PFSK-1 (cell line): ENCODE measurements around the gene RAMP2.

Experiments
- FOXP2 ChIP-seq: optimal IDR thresholded peaks from 2 replicates; pipeline ENCODE3; 2011; ENCODE audit warnings: borderline replicate concordance, control low read depth, inconsistent platforms; ENCODE audit not compliant: insufficient read depth; ENCODE audit errors: extremely low read length, extremely low read depth
- POLR2AphosphoS5 ChIP-seq: IDR thresholded peaks from 2 replicates; pipeline ENCODE4 v1.6.1; 2012; ENCODE audit warnings: low read depth, mild to moderate bottlenecking, control low read depth, low read length, moderate library complexity
- SIN3A ChIP-seq: IDR thresholded peaks from 2 replicates; pipeline ENCODE4 v1.6.1; 2012; ENCODE audit warnings: mild to moderate bottlenecking, low read length, moderate library complexity, borderline replicate concordance; ENCODE audit not compliant: insufficient read depth
- TAF1 ChIP-seq: IDR thresholded peaks from 2 replicates; pipeline ENCODE4 v1.6.1; 2012; ENCODE audit warnings: low read length, control low read depth, borderline replicate concordance; ENCODE audit not compliant: insufficient read depth
- TF ChIP-seq, protein P1 (sequence below), 2 experiments: IDR thresholded peaks; 2 replicates each; pipeline versions ENCODE4 v1.6.1 to v1.8.0; 2011 to 2012; ENCODE audit warnings: low read depth in 2 of 2, low read length in 2 of 2, control low read depth in 1 of 2, inconsistent platforms in 1 of 2, mild to moderate bottlenecking in 1 of 2, moderate library complexity in 1 of 2; ENCODE audit not compliant: insufficient read depth in 1 of 2

DNA sequence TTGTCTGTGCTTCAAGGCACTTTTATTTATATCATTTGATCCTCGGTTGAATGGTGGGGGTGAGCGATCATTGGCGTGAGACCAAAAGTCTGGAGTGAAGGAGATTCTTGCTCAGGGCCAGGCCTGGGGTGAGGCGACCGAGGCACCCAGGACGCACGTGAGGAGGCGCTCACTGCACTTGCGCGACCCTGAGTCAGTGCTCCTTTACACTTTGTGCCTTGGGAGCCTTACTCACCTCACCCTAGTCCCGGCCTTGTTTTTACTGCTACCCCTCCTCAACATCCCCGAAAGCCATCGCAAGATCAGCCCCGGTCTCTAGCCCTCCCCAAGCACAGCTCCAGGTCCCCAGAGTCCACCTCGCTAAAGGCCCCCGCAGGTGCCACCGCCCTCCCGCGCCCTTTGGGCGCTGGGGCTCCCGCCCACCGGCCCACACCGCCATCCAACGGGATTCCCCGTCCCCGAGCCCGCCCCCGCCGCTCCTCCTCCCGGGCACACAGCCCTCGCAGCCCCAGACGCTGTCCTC, 16.7 kb upstream of the RAMP2 start:
- TF ChIP-seq POLR2AphosphoS5 (no peak), TAF1 (no peak), SIN3A (0 out of 2 replicates have a peak, but pooled peaks have one; percentile 35), FOXP2 (no peak)
- TF ChIP-seq, protein P1, sequence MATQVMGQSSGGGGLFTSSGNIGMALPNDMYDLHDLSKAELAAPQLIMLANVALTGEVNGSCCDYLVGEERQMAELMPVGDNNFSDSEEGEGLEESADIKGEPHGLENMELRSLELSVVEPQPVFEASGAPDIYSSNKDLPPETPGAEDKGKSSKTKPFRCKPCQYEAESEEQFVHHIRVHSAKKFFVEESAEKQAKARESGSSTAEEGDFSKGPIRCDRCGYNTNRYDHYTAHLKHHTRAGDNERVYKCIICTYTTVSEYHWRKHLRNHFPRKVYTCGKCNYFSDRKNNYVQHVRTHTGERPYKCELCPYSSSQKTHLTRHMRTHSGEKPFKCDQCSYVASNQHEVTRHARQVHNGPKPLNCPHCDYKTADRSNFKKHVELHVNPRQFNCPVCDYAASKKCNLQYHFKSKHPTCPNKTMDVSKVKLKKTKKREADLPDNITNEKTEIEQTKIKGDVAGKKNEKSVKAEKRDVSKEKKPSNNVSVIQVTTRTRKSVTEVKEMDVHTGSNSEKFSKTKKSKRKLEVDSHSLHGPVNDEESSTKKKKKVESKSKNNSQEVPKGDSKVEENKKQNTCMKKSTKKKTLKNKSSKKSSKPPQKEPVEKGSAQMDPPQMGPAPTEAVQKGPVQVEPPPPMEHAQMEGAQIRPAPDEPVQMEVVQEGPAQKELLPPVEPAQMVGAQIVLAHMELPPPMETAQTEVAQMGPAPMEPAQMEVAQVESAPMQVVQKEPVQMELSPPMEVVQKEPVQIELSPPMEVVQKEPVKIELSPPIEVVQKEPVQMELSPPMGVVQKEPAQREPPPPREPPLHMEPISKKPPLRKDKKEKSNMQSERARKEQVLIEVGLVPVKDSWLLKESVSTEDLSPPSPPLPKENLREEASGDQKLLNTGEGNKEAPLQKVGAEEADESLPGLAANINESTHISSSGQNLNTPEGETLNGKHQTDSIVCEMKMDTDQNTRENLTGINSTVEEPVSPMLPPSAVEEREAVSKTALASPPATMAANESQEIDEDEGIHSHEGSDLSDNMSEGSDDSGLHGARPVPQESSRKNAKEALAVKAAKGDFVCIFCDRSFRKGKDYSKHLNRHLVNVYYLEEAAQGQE (IDR thresholded peaks at IDR 0.05; ENCODE audit: insufficient read depth in 1 of 2, low read depth in 2 of 2, low read length in 2 of 2), result no peak
